Caco-2 (cell line): ENCODE data around the gene CYP4V2. TPM values are rescaled to one million over a fixed set of nuclear protein-coding genes. Genes with fewer than 3 reads are reported as not detected.
"Not testable (repeated sequence)": the region's sequence is repeated elsewhere in the genome, so short reads cannot be mapped to it uniquely, and the experiment has no call there.

ENCODE experiments used
- BruUV-seq: library from RNA; stranded (reverse); fragments of 400-500 nt; replicated peaks from 2 replicates; lab custom pipeline; 2021; lab: Mats Ljungman, UMichigan
- CTCF ChIA-PET: fragments of 300-600 bp; sonication (Branson Sonifier 250); formaldehyde crosslinking; loops from one replicate; lab custom pipeline; 2022; ENCODE audit warnings: antibody characterized with exemption; lab: Charles Lee
- POLR2A ChIA-PET: fragments of 300-600 bp; sonication (Branson Sonifier 250); formaldehyde crosslinking; loops from one replicate; lab custom pipeline; 2022; ENCODE audit warnings: antibody characterized with exemption; lab: Charles Lee
- DNase-seq, 2 experiments: peaks; one replicate each; pipeline versions ENCODE4 v3.0.0 to v3.0.0-alpha.2; 2020 to 2022
- H3K27me3 ChIP-seq: replicated peaks from 2 replicates; pipeline ENCODE4 v1.6.0; 2011; ENCODE audit warnings: low read length; ENCODE audit not compliant: control insufficient read depth, insufficient read depth
- H3K36me3 ChIP-seq: 2 replicates; pipeline ENCODE4 v1.5.1; 2011; ENCODE audit warnings: low read length; ENCODE audit not compliant: control insufficient read depth, insufficient read depth
- H3K4me1 ChIP-seq: fragments of 250-450 bp; sonication (Bioruptor Pico); 2 replicates; pipeline ENCODE4 v1.5.1; 2020; ENCODE audit warnings: mild to moderate bottlenecking
- H3K4me3 ChIP-seq: 2 replicates; pipeline ENCODE4 v1.5.1; 2011; ENCODE audit warnings: low read depth, mild to moderate bottlenecking, control low read depth, low read length
- H3K9me3 ChIP-seq: fragments of 250-450 bp; sonication (Bioruptor Pico); 2 replicates; pipeline ENCODE4 v1.5.1; 2020; ENCODE audit warnings: mild to moderate bottlenecking, moderate library complexity
- H3K27ac Mint-ChIP-seq: one replicate; pipeline ENCODE4 v1.8.0; 2022; ENCODE audit warnings: mixed read lengths; ENCODE audit not compliant: unreplicated experiment
- H3K27me3 Mint-ChIP-seq: one replicate; pipeline ENCODE4 v1.8.0; 2022; ENCODE audit warnings: mixed read lengths; ENCODE audit not compliant: insufficient read depth, unreplicated experiment
- H3K36me3 Mint-ChIP-seq: one replicate; pipeline ENCODE4 v1.8.0; 2022; ENCODE audit warnings: mild to moderate bottlenecking, mixed read lengths; ENCODE audit not compliant: insufficient read depth, unreplicated experiment
- H3K4me1 Mint-ChIP-seq: one replicate; pipeline ENCODE4 v1.8.0; 2022; ENCODE audit warnings: low read depth, mixed read lengths; ENCODE audit not compliant: unreplicated experiment
- H3K4me3 Mint-ChIP-seq: one replicate; pipeline ENCODE4 v1.8.0; 2022; ENCODE audit warnings: mild to moderate bottlenecking, moderate library complexity, mixed read lengths; ENCODE audit not compliant: unreplicated experiment
- H3K9me3 Mint-ChIP-seq: one replicate; pipeline ENCODE4 v1.8.0; 2022; ENCODE audit warnings: mixed read lengths; ENCODE audit not compliant: unreplicated experiment
- intact Hi-C: fragments of 100-400 bp; cut with micrococcal nuclease; formaldehyde crosslinking; loops from one replicate; pipeline ENCODE4 v1.10.0; 2022; ENCODE audit not compliant: unreplicated experiment
- total RNA-seq: library from RNA; stranded (reverse); gene quantifications from 2 replicates; pipeline ENCODE4 v1.2.3, GENCODE V29; 2022
- TF ChIP-seq, protein P1 (sequence below), 2 experiments: fragments of 200-600 bp in 1 of 2; IDR thresholded peaks; 1 replicate in 1 of 2; 2 replicates in 1 of 2; pipeline versions ENCODE4 v1.5.1 to v1.8.0; 2011 to 2022; ENCODE audit warnings: antibody characterized with exemption in 1 of 2, control low read depth in 1 of 2, inconsistent platforms in 1 of 2, low read depth in 1 of 2, low read length in 1 of 2, mild to moderate bottlenecking in 1 of 2, moderate library complexity in 1 of 2; ENCODE audit not compliant: insufficient read depth in 1 of 2, severe bottlenecking in 1 of 2, unreplicated experiment in 1 of 2

CYP4V2 gene
- total RNA-seq, 1 experiment from 2014 or later = 2.1 TPM

DNA sequence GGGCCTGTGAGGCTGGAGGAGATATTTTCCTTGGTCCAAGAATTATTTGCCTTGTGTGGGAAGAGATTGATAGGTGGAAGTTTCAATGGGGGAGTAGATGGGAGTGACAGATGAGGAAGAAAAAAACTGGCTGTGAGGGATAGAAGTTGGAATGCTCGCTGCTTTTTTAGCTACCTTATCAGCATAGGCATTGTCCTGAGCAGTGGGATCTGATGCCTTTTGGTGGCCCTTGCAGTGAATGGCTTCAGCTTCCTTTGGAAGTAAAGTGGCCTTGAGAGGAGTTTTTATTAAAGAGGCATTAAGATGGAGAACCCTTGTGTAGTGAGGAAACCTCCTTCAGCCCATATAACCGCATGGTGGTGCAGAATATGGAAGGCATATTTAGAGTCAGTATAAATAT lies 52.0 kb downstream of the CYP4V2 start:
- BruUV-seq = no TSS peak
- Mint-ChIP-seq H3K36me3 (no peaks in the 10 kb centered on the region), H3K4me1 (no peaks in the 10 kb centered on the region), H3K27ac (no peak overlapping the region), H3K27me3 (peaks cover 5% of the 10 kb centered on the region), H3K4me3 (no peak overlapping the region), H3K9me3 (no peaks in the 10 kb centered on the region)
- DNase-seq = no peak
- CTCF ChIA-PET = no interaction called here
- TF ChIP-seq, protein P1, sequence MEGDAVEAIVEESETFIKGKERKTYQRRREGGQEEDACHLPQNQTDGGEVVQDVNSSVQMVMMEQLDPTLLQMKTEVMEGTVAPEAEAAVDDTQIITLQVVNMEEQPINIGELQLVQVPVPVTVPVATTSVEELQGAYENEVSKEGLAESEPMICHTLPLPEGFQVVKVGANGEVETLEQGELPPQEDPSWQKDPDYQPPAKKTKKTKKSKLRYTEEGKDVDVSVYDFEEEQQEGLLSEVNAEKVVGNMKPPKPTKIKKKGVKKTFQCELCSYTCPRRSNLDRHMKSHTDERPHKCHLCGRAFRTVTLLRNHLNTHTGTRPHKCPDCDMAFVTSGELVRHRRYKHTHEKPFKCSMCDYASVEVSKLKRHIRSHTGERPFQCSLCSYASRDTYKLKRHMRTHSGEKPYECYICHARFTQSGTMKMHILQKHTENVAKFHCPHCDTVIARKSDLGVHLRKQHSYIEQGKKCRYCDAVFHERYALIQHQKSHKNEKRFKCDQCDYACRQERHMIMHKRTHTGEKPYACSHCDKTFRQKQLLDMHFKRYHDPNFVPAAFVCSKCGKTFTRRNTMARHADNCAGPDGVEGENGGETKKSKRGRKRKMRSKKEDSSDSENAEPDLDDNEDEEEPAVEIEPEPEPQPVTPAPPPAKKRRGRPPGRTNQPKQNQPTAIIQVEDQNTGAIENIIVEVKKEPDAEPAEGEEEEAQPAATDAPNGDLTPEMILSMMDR (IDR thresholded peaks at IDR 0.05; ENCODE audit: insufficient read depth in 1 of 2, low read depth in 1 of 2, low read length in 1 of 2, severe bottlenecking in 1 of 2, unreplicated experiment in 1 of 2) = no peak
- no peaks in the 10 kb centered on the region for H3K4me1 ChIP-seq
- POLR2A ChIA-PET = no interaction called here
- no peaks in the 10 kb centered on the region for H3K9me3 ChIP-seq
- no peak overlapping the region for H3K4me3 ChIP-seq
- no peaks in the 10 kb centered on the region for H3K27me3 ChIP-seq
- H3K36me3 ChIP-seq = no peaks in the 10 kb centered on the region
- intact Hi-C loops = no loop called here

DNA sequence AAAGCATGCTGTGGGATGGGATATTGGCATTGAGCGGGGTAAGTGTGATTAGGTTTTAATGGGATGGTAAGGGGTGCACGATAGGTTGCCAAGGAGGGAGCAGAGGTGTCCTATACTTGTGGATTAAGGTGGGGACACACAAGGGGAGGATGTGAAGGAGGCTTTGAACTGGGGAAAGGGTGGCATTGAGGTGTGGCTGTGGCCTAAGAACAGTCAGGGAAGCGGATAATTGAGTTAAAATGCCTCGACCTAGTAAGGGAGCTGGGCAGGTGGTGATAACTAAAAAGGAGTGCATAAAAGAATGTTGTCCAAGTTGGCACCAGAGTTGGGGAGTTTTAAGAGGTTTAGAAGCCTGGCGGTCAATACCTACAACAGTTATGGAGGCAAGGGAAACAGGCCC lies 53.5 kb downstream of the CYP4V2 start:
- Mint-ChIP-seq H3K36me3 (no peaks in the 10 kb centered on the region), H3K27ac (no peak overlapping the region), H3K4me1 (no peaks in the 10 kb centered on the region), H3K9me3 (no peaks in the 10 kb centered on the region), H3K27me3 (peaks cover 5% of the 10 kb centered on the region), H3K4me3 (no peak overlapping the region)
- intact Hi-C loops = no loop called here
- TF ChIP-seq, protein P1 (IDR thresholded peaks at IDR 0.05; ENCODE audit: insufficient read depth in 1 of 2, low read depth in 1 of 2, low read length in 1 of 2, severe bottlenecking in 1 of 2, unreplicated experiment in 1 of 2) = no peak
- H3K4me1 ChIP-seq = no peaks in the 10 kb centered on the region
- H3K36me3 ChIP-seq = no peaks in the 10 kb centered on the region
- ChIA-PET POLR2A (no interaction called here), CTCF (no interaction called here)
- no peaks in the 10 kb centered on the region for H3K27me3 ChIP-seq
- H3K4me3 ChIP-seq = no peak overlapping the region
- no peak for DNase-seq
- H3K9me3 ChIP-seq = no peaks in the 10 kb centered on the region
- BruUV-seq = no TSS peak

DNA sequence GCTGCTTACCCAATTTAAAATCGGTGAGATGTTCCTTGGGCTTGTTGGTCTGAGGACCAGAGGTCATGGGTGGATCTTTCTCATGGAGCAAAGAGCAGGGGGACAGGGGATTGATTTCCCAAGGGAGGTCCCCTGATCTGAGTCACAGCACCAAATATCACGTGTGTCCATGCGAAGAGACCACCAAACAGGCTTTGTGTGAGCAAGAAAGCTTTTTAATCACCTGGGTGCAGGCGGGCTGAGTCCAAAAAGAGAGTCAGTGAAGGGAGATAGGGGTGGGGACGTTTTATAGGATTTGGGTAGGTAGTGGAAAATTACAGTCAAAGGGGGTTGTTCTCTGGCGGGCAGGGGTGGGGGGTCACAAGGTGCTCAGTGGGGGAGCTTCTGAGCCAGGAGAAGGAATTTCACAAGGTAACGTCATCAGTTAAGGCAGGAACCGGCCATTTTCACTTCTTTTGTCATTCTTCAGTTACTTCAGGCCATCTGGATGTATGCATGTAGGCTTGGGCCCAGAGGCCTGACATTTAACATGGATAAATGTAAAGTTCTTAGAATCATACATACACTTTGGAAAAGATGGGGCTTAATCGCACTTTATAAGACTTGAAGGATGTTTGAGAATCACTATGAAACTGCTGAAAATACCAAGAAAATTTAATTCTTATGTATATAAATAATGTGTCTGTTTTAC lies 55.8 kb downstream of the CYP4V2 start:
- intact Hi-C loops, H3K36me3 ChIP-seq, H3K36me3 Mint-ChIP-seq, H3K4me1 ChIP-seq, H3K9me3 Mint-ChIP-seq, H3K27me3 Mint-ChIP-seq, H3K9me3 ChIP-seq, H3K4me3 Mint-ChIP-seq, H3K4me3 ChIP-seq, H3K27me3 ChIP-seq, DNase-seq, H3K4me1 Mint-ChIP-seq, CTCF ChIA-PET, POLR2A ChIA-PET, H3K27ac Mint-ChIP-seq, BruUV-seq: not testable (repeated sequence)
